Epidermal melanocyte (primary cell): ENCODE measurements around the gene ACOX3.

Source experiments
- DNase-seq: peaks from one replicate; pipeline ENCODE4 v3.0.0; 2011; ENCODE audit warnings: low spot score; ENCODE audit not compliant: insufficient read length

The ACOX3 gene

GRCh38 chr4:8468746-8469535, 28.4 kb upstream of the ACOX3 start:
- DNase-seq: peak; percentile 56

- no peak for DNase-seq
These were observed 26.5 kb upstream of the ACOX3 start for GRCh38 chr4:8467016-8467415.

GRCh38 chr4:8465615-8466611, 25.4 kb upstream of the ACOX3 start:
- no peak for DNase-seq

GRCh38 chr4:8464381-8464780, 23.9 kb upstream of the ACOX3 start:
- DNase-seq: no peak

- no peak for DNase-seq
These were observed 23.3 kb upstream of the ACOX3 start for GRCh38 chr4:8463811-8464210.

- DNase-seq: no peak
These were observed 21.1 kb upstream of the ACOX3 start for GRCh38 chr4:8461616-8462015.

GRCh38 chr4:8461086-8461485, 20.6 kb upstream of the ACOX3 start:
- no peak for DNase-seq

- DNase-seq: no peak
These were observed 19.4 kb upstream of the ACOX3 start for GRCh38 chr4:8459867-8460445.

- DNase-seq: no peak
These were observed 17.2 kb upstream of the ACOX3 start for GRCh38 chr4:8457646-8458252.

GRCh38 chr4:8453957-8454356, 13.4 kb upstream of the ACOX3 start:
- no peak for DNase-seq

GRCh38 chr4:8451440-8452182, 11.1 kb upstream of the ACOX3 start:
- DNase-seq: no peak

GRCh38 chr4:8446122-8446521, 5.6 kb upstream of the ACOX3 start:
- no peak for DNase-seq

GRCh38 chr4:8443801-8444200, 3.3 kb upstream of the ACOX3 start:
- DNase-seq: no peak

- no peak for DNase-seq
These were observed 2.3 kb upstream of the ACOX3 start for GRCh38 chr4:8442596-8443358.

- DNase-seq: no peak
These were observed 1.1 kb upstream of the ACOX3 start for GRCh38 chr4:8441499-8442091.

- DNase-seq: no peak
These were observed 520 bp downstream of the ACOX3 start for GRCh38 chr4:8439914-8440491.

GRCh38 chr4:8439168-8439567, 1.4 kb downstream of the ACOX3 start:
- DNase-seq: no peak

- DNase-seq: no peak
These were observed 1.8 kb downstream of the ACOX3 start for GRCh38 chr4:8438743-8439142.

- DNase-seq: no peak
These were observed 3.2 kb downstream of the ACOX3 start for GRCh38 chr4:8437281-8437680.
